ENCODE measurements around the gene CAPN15.
"Not testable (repeated sequence)": the region's sequence is repeated elsewhere in the genome, so short reads cannot be mapped to it uniquely, and the experiment has no call there.

DNA sequence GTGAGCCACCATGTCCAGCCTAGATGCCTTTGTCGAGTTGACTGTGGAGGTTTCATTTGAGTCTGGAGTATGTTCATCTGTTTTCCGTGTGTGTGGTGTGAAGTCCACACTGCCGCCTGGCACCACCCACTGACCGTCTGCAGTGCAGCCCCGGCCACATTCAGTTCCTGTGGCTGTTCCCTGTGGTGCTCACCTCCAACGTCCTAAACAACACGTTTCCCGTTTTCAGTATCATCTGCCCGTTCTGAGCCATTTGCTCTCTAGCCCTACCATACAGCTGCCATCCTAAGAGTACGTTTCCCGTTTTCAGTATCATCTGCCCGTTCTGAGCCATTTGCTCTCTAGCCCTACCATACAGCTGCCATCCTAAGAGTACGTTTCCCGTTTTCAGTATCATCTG lies 20.0 kb upstream of the CAPN15 start:
- not testable (repeated sequence) for TF ChIP-seq CTCF (IDR thresholded peaks at IDR 0.05); POLR2AphosphoS5 (IDR thresholded peaks at IDR 0.05); POLR2A (IDR thresholded peaks at IDR 0.05; ENCODE audit: low read depth); EP300 (IDR thresholded peaks at IDR 0.05)

Data from esophagus muscularis mucosa (tissue), 4 donors.